GM21737 (cell line): ENCODE results near the gene SDK1.

Experiments used
- ATAC-seq: cut with Tn5 transposase; IDR thresholded peaks from one replicate; pipeline ENCODE4 v1.9.1; 2021; ENCODE audit warnings: mild to moderate bottlenecking, moderate library complexity; ENCODE audit not compliant: unreplicated experiment

The SDK1 gene

DNA sequence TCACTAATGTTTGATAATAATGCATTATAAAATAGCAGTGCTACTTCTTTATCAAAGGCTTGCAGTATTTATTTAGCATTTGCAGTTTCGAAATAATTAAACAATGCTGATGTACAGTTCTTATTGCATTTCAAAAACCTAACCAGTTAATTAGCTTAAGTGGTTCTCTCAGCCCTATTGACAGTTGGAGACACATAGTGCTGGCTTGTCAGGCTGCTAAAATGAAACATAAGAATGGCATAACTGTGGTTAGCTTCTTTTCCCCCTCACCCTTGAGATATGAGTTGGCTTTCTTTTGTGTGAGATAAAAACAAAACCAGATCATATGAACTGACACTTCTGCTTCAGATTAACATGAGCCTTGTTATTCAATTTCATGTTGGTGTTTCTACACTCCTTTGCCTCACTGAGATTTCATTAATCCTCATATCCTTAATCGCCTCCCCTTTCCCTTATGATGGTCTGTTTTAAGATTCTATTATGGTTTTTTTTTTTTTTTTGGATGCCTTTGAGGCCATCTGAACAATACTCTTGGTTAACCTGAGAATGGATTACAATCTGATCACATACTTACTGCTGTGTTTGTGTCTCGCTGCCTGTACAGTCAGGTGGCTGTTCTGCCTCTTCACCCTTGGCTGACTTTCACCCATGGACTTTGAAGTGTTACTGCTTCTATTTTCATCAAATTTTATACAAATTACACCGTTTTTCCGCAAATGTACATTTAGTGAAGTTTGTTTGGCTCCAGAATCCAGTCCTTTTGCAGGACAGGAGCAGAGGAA lies 108.0 kb downstream of the SDK1 start:
- no peak for ATAC-seq

DNA sequence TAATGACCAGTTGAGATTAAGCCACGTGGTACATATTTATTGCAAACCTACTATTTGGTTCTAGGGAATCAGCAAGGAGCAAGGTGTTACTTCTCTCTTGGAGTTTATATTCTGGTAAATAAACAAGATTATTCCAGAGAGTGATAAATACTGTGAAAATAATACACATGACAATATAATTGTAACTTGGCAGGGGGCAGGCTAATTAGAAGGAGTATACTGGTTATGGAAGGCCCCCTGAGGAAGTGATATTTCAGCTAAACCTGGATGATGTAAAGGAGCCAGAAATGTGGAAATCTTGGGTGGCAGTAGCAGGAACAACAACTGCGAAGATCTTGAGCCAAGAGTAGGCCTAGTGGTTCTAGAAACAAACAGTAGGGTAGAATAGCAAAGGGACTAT lies 111.8 kb downstream of the SDK1 start:
- ATAC-seq, result no peak

DNA sequence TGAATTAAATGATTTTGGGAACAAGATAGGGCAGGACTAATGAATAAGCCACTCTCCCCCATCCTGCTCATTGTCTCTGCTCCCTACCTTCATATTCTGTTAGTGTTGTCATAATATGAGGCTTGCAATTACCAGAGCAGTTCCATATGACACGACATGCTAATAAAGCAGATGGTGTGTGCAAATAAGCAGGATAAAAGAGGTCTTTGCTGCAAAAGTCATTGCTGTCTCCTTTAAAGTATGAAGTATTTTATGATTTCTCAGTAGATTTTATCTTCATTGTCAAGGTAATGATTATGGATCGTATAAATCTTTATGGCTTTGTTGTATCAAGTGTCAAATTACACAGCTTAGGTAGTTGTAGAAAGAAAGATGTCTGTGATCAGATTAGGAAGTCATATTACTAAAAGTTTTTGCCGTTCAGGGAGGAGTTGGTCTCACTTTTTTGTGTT lies 114.8 kb downstream of the SDK1 start:
- no peak for ATAC-seq

DNA sequence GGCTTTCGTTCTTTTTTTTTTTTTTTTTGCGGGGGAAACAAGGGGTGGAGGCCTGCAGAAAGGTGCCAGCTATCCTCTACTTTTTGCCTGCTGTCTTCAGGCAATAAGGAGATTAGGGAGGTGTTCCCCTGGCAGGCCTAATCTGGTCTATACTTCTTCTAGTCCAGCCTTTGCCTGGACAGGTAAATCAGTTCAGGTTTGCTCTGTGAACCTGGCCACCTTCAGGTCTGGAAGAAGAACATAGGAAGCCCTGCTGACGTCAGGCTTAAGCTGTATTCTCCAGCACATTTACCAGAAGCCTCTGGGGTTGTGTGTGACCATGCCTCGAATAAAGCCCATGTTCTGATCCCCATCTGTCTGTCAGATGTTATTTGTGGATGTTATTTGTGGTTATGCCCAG lies 115.4 kb downstream of the SDK1 start:
- no peak for ATAC-seq

DNA sequence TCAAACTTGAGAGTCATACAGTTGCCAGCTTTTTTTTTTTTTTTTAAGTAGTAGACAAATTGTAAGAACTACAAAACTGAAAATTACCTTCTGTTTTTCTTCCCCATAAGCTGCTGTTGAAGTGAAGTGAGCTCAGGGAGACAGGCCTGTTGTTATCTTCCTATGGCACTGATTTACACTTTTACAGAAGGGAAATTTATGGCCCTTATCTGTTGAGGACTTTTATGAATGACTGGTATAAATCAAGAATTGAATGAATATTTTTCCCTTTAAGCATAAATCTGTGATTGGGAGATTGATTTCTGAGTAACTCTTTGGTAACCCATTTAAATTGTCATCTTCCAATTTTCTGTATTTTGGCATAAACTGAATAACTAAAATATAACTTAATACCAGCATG lies 124.0 kb downstream of the SDK1 start:
- no peak for ATAC-seq

GRCh38 chr7:3426064-3426463 lies 125.0 kb downstream of the SDK1 start:
- ATAC-seq, result no peak

DNA sequence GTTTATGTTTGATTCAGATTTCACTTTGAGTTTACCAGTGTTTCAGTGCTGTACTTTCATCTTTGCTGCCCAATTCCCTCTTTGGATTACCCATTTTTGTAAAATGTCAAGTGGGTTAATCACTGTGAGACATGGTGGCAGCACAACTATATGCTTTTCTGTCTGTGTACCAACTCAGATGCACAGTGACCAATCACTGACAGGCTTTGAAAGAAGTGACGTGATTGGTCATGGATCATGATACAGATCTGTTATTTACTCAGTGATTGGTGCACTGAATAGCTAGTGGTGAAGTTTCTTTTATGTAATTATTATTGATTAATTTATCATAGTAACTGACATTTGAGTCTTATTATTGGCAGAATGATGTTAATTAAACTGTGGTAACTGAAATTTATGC lies 126.9 kb downstream of the SDK1 start:
- no peak for ATAC-seq

GRCh38 chr7:3429981-3430380 lies 128.9 kb downstream of the SDK1 start:
- no peak for ATAC-seq

- ATAC-seq, result no peak
These were observed 129.5 kb downstream of the SDK1 start for GRCh38 chr7:3430588-3430987.

DNA sequence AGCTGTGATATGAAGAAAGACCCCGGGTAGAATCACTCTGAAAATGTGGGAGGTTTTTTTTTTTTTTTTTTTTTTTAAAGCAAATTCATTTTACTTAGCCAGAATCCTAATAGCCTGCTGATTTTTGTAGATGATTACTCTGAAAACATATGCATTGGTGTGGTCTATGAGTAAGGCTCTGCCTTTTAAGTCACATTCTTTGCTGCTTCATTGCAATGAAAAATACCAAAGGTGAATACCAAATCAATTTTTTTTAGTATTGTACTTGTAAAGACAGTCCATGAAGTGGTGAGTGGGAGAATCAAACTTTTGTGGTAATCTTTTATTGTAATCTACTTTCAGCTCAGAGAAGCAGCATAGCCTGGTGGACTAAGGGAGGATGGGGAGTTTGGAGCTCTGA lies 130.3 kb downstream of the SDK1 start:
- ATAC-seq, result no peak

GRCh38 chr7:3432911-3433310 lies 131.9 kb downstream of the SDK1 start:
- no peak for ATAC-seq

- ATAC-seq, result no peak
These were observed 133.6 kb downstream of the SDK1 start for GRCh38 chr7:3434611-3435010.

GRCh38 chr7:3436112-3436511 lies 135.1 kb downstream of the SDK1 start:
- ATAC-seq, result no peak

- ATAC-seq, result no peak
These were observed 135.7 kb downstream of the SDK1 start for GRCh38 chr7:3436746-3437145.

DNA sequence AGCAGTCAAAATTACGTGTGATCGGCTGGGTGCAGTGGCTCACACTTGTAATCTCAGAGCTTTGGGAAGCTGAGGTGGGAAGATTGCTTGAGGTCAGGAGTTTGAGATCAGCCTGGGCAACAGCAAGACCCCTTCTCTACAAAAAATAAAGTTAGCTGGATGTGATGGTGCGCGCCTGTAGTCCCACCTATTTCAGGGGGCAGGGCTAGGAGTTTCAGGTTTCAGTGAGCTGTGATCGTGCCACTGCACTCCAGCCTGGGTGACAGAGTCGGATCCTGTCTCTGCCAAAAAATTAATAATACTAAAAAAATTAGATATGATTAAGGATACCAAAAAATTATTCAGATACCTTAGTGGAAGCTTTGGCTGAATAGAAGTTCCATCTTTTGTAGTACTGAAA lies 136.4 kb downstream of the SDK1 start:
- no peak for ATAC-seq

DNA sequence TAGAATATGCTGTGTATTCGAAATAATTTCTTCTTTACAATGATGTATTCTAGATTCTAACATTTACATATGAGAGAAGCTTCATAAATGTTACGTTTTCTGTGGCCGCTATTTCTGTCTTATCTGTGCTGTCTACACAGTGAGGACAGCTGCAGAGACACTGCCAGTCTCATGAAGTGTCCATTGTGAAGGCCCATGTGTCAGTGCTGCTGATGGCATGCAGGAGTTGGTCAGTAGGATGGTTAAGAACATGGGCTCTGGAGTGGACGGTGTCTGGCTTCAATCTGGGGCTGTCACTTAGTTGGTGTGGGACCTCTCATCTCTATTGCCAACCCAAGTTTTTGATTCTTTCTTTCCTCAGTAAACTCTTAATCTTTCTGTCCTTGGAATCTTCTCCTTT lies 137.3 kb downstream of the SDK1 start:
- no peak for ATAC-seq

- no peak for ATAC-seq
These were observed 138.4 kb downstream of the SDK1 start for GRCh38 chr7:3439333-3440030.

DNA sequence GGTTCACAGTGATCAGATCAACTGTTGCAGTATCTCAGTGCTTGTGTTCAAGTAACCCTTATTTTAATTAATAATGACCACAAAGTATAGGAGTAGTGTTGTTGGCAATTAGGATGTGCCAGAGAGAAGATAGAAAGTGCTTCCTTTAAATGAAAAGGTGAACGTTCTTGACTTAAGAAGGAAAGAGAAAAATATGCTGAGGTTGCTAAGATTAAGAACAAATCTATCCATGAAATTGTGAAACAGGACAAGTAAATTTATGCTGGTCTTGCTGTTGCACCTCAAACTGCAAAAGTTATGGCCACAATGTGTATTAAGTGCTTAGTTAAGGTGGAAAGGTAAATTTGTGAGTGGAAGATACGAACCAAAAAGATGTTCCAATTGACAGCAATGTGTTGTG lies 139.5 kb downstream of the SDK1 start:
- ATAC-seq, result no peak

DNA sequence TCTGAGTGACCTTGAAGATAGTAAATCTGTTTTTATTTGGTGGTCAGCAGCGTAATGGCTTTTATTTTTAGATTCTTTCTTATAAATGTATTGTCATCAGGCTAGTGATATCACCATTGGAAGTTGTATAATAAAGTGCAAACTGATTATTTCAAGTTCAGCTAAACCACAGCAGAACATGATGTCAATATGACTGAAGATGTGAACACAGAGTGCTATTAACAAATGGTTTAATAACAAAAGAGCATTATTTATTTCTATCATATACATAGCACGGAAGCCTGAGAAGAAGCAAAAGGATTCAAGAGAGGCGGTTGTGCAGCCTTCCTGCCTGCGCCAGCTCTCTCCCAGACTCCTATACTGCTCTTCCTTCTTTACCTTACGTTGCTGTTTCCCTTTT lies 142.7 kb downstream of the SDK1 start:
- ATAC-seq, result no peak

DNA sequence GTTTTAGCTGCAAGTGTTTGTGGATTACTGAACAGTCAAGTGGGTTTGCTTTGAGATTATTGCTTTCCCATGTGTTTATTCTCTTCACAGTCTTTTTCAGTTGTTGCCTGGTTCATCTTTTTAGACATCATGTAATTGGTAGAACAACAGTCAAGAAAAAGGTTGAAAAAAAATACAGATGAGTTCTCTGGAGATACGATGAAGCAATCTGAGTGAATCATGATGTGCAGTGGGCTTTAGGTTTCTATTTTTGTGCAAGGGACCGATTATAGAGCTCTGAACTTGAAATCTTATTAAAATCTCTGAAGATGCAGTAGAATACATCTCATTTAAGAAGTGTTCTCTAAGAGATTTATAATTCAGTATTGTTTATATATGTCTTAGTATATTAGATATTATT lies 145.7 kb downstream of the SDK1 start:
- ATAC-seq, result no peak

DNA sequence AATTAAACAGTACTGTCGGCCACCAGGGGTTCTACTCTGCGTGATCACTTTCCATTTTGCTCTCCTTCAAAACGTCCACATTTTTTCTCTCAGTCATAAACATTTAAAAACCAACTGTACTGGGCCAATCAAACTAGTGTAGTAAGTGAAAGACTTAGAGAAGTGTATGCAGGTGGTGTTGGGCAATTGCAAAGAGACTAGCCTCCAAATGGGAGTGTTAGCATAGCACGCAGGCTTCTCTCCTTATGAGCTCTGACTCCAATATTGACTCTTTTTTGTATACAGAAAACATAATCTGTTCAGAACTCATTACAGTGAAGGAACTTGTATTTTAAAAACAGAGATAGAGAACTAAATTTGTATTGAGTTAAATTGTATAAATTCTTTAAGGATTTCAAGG lies 150.6 kb downstream of the SDK1 start:
- no peak for ATAC-seq

DNA sequence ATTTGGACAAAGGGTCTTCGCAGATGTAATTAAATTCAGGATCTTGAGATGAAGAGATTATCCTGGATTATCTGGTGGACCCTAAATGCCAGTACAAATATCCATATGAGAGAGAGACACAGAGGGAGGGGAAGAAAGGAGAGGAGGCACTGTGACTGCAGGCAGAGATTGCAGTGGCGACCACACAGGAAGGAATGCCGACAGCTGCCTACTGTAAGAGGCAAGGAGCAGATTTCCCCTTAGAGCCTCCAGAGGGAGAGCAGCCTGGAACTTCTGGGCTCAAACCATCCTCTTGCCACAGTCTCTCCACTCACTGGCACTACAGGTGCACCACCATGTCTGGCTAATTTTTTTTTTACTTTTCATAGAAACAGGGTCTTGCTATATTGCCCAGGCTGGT lies 152.3 kb downstream of the SDK1 start:
- ATAC-seq, result no peak
